ENCODE results near the gene PRSS2.

The PRSS2 gene

GRCh38 chr7:142787783-142788182, 17.0 kb downstream of the PRSS2 start:
- H3K27ac ChIP-seq (replicated peaks): no peak overlapping the region
- no peaks in the 10 kb centered on the region for H3K27me3 ChIP-seq (ENCODE audit: insufficient read depth, poor library complexity, severe bottlenecking)
- TF ChIP-seq SPI1 (IDR thresholded peaks at IDR 0.05; ENCODE audit: borderline replicate concordance, low read depth): no peak
- TF ChIP-seq, protein P1, sequence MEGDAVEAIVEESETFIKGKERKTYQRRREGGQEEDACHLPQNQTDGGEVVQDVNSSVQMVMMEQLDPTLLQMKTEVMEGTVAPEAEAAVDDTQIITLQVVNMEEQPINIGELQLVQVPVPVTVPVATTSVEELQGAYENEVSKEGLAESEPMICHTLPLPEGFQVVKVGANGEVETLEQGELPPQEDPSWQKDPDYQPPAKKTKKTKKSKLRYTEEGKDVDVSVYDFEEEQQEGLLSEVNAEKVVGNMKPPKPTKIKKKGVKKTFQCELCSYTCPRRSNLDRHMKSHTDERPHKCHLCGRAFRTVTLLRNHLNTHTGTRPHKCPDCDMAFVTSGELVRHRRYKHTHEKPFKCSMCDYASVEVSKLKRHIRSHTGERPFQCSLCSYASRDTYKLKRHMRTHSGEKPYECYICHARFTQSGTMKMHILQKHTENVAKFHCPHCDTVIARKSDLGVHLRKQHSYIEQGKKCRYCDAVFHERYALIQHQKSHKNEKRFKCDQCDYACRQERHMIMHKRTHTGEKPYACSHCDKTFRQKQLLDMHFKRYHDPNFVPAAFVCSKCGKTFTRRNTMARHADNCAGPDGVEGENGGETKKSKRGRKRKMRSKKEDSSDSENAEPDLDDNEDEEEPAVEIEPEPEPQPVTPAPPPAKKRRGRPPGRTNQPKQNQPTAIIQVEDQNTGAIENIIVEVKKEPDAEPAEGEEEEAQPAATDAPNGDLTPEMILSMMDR (IDR thresholded peaks at IDR 0.05; ENCODE audit: insufficient read depth, low read length): no peak
- no peak for TF ChIP-seq REST (IDR thresholded peaks at IDR 0.05; ENCODE audit: insufficient replicate concordance, low read depth)
- no peak for TF ChIP-seq GABPA (IDR thresholded peaks at IDR 0.05; ENCODE audit: low read depth)
- no peak for DNase-seq (ENCODE audit: low read depth in 1 of 2, low spot score in 1 of 2)
- no peak overlapping the region for H3K4me3 ChIP-seq (replicated peaks; ENCODE audit: insufficient read depth, low read length)

DNA sequence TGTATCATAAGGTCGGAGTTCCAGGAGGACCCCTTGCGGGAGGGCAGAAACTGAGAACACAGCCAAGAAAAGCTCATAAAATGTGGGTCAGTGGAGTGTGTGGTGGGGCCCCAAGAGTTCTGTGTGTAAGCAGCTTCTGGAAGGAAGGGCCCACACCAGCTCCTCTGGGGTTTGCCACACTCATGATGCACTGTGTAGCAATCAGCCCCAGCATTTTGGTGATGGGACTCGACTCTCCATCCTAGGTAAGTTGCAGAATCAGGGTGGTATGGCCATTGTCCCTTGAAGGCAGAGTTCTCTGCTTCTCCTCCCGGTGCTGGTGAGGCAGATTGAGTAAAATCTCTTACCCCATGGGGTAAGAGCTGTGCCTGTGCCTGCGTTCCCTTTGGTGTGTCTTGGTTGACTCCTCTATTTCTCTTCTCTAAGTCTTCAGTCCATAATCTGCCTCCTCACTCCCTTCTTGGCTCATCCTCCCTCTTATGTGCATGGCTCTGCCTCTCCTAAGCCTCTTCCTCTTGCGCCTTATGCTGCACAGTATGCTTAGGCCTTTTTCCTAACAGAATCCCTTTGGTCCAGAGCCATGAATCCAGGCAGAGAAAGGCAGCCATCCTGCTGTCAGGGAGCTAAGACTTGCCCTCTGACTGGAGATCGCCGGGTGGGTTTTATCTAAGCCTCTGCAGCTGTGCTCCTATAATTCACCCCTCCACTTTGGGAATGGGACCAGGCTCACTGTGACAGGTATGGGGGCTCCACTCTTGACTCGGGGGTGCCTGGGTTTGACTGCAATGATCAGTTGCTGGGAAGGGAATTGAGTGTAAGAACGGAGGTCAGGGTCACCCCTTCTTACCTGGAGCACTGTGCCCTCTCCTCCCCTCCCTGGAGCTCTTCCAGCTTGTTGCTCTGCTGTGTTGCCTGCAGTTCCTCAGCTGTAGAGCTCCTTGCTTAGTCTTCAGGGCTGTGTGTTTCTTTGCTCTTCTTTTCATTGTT, 17.8 kb downstream of the PRSS2 start:
- Histone ChIP-seq H3K27ac (replicated peaks) (no peak overlapping the region), H3K4me3 (replicated peaks; ENCODE audit: insufficient read depth, low read length) (no peak overlapping the region), H3K27me3 (ENCODE audit: insufficient read depth, poor library complexity, severe bottlenecking) (peaks cover 1% of the 10 kb centered on the region)
- no peak for DNase-seq (ENCODE audit: low read depth in 1 of 2, low spot score in 1 of 2)
- no peak for TF ChIP-seq GABPA (IDR thresholded peaks at IDR 0.05; ENCODE audit: low read depth)
- TF ChIP-seq SPI1 (IDR thresholded peaks at IDR 0.05; ENCODE audit: borderline replicate concordance, low read depth): no peak
- TF ChIP-seq, protein P1 (IDR thresholded peaks at IDR 0.05; ENCODE audit: insufficient read depth, low read length): no peak
- no peak for TF ChIP-seq REST (IDR thresholded peaks at IDR 0.05; ENCODE audit: insufficient replicate concordance, low read depth)
- no peak for TF ChIP-seq POLR2AphosphoS5 (IDR thresholded peaks at IDR 0.05; ENCODE audit: low read depth)

DNA sequence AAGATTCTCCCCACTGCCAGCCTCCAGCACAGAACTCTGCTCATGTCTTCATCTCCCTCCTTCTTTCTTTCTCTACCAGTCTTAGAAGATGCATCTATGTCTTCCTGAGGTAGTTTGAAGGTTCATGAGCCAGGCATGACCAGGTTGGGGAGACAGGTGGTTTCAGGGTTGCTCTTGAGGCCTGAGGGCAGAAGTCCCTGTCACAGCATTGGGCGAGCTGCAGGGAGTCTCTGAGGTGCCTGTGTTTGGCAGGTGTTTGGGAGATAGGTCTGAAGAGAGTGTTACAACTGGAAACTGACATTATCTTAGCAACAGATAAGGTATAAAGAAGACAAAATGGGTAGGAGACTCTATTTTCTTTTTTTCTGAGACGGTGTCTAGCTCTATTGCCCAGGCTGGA, 18.7 kb downstream of the PRSS2 start:
- Histone ChIP-seq H3K27me3 (ENCODE audit: insufficient read depth, poor library complexity, severe bottlenecking) (peaks cover 3% of the 10 kb centered on the region), H3K4me3 (replicated peaks; ENCODE audit: insufficient read depth, low read length) (no peak overlapping the region), H3K27ac (replicated peaks) (no peak overlapping the region)
- TF ChIP-seq, protein P1 (IDR thresholded peaks at IDR 0.05; ENCODE audit: insufficient read depth, low read length): no peak
- TF ChIP-seq GABPA (IDR thresholded peaks at IDR 0.05; ENCODE audit: low read depth) (no peak), SPI1 (IDR thresholded peaks at IDR 0.05; ENCODE audit: borderline replicate concordance, low read depth) (no peak), POLR2AphosphoS5 (IDR thresholded peaks at IDR 0.05; ENCODE audit: low read depth) (no peak), REST (IDR thresholded peaks at IDR 0.05; ENCODE audit: insufficient replicate concordance, low read depth) (no peak)
- no peak for DNase-seq (ENCODE audit: low read depth in 1 of 2, low spot score in 1 of 2)
